K562 (cell line): ENCODE results near the gene MAP9. TPM values are rescaled to one million over a fixed set of nuclear protein-coding genes. Genes with fewer than 3 reads are reported as not detected.

ENCODE experiments used
- ATAC-seq: fragments of 200-7000 bp; cut with Tn5 transposase; 3 replicates; pipeline ENCODE4 v1.9.1; 2020; ENCODE audit warnings: moderate library complexity
- BruUV-seq: library from RNA; stranded (reverse); fragments of 400-500 nt; replicated peaks from 2 replicates; lab custom pipeline; 2021; lab: Mats Ljungman, UMichigan
- CTCF ChIA-PET: fragments of 300-600 bp; formaldehyde crosslinking; extraction: SDS; loops from one replicate; lab custom pipeline; 2021; ENCODE audit warnings: low intra/inter-chr PET ratio; lab: Yijun Ruan, JAX
- POLR2A ChIA-PET: fragments of 300-600, 350-650 bp; sonication (Branson Sonifier 250); formaldehyde crosslinking; extraction: SDS; loops from one replicate; lab custom pipeline; 2021; ENCODE audit warnings: antibody characterized with exemption, inconsistent platforms; lab: Yijun Ruan, JAX
- DNase-seq, 4 experiments: peaks; one replicate each; pipeline versions ENCODE4 v3.0.0 to v3.0.0-alpha.2; 2011 to 2018; ENCODE audit warnings: low spot score in 3 of 4, mixed read lengths in 3 of 4; ENCODE audit errors: extremely low read depth in 1 of 4
- FAIRE-seq: peaks from 2 replicates; lab custom pipeline; 2011; peaks lifted over from hg19 to GRCh38; lab: Jason Lieb, UNC
- H2AFZ ChIP-seq: 2 replicates; pipeline ENCODE4 v1.6.0; 2011; ENCODE audit warnings: low read depth, low read length, control low read depth, inconsistent platforms
- H3K27ac ChIP-seq: fragments of 200-600 bp; 3 replicates; pipeline ENCODE4 v1.8.0; 2011; ENCODE audit warnings: low read depth, mild to moderate bottlenecking, control low read depth, inconsistent platforms, low read length, moderate library complexity, mixed read lengths; ENCODE audit errors: extremely low read depth
- H3K27me3 ChIP-seq, 2 experiments: fragments of 300-600 bp in 1 of 2; 2 replicates in 1 of 2; 3 replicates in 1 of 2; pipeline versions ENCODE4 v1.6.0 to v1.8.0; 2011; ENCODE audit warnings: inconsistent platforms in 2 of 2, low read length in 2 of 2, mild to moderate bottlenecking in 1 of 2, mixed read lengths in 1 of 2, moderate library complexity in 1 of 2; ENCODE audit not compliant: control insufficient read depth in 2 of 2, insufficient read depth in 2 of 2
- H3K36me3 ChIP-seq: fragments of 300-600 bp; 3 replicates; pipeline ENCODE4 v1.8.0; 2011; ENCODE audit warnings: mild to moderate bottlenecking, low read length, inconsistent platforms; ENCODE audit not compliant: control insufficient read depth, insufficient read depth
- H3K4me1 ChIP-seq, 2 experiments: fragments of 200-600 bp in 1 of 2; replicated peaks in 1 of 2; 2 replicates in 1 of 2; 3 replicates in 1 of 2; pipeline versions ENCODE4 v1.5.1 to v1.8.0; 2011; ENCODE audit warnings: inconsistent platforms in 2 of 2, low read length in 2 of 2, mild to moderate bottlenecking in 1 of 2, mixed read lengths in 1 of 2, moderate library complexity in 1 of 2; ENCODE audit not compliant: control insufficient read depth in 2 of 2, insufficient read depth in 2 of 2
- H3K4me2 ChIP-seq: 2 replicates; pipeline ENCODE4 v1.6.1; 2011; ENCODE audit warnings: low read length, control low read depth, inconsistent platforms, mixed read lengths; ENCODE audit not compliant: insufficient read depth
- H3K4me3 ChIP-seq: fragments of 200-600 bp; sonication (generic), shearing (Covaris generic); 2 replicates; pipeline ENCODE4 v1.5.1; 2016; ENCODE audit warnings: control low read depth, inconsistent platforms
- H3K79me2 ChIP-seq: fragments of 200-600 bp; 3 replicates; pipeline ENCODE4 v1.8.0; 2011; ENCODE audit warnings: low read length, inconsistent platforms; ENCODE audit not compliant: control insufficient read depth, insufficient read depth
- H3K9ac ChIP-seq, 2 experiments: 2 replicates each; pipeline versions ENCODE4 v1.6.0 to v1.6.1; 2011; ENCODE audit warnings: low read depth in 2 of 2, low read length in 2 of 2, control low read depth in 1 of 2, inconsistent platforms in 1 of 2, mild to moderate bottlenecking in 1 of 2, mixed read lengths in 1 of 2; ENCODE audit not compliant: insufficient read depth in 1 of 2
- H3K9me1 ChIP-seq: one replicate; pipeline ENCODE4 v1.6.0; 2011; ENCODE audit warnings: inconsistent platforms, mild to moderate bottlenecking, low read length, moderate library complexity; ENCODE audit not compliant: control insufficient read depth, insufficient read depth
- H3K9me3 ChIP-seq: replicated peaks from 2 replicates; pipeline ENCODE4 v1.5.1; 2011; ENCODE audit warnings: low read depth, low read length, inconsistent platforms; ENCODE audit not compliant: control insufficient read depth, insufficient read depth
- H4K20me1 ChIP-seq: replicated peaks from 2 replicates; pipeline ENCODE4 v1.6.1; 2011; ENCODE audit warnings: low read length, inconsistent platforms, mixed read lengths; ENCODE audit not compliant: control insufficient read depth, insufficient read depth
- BMI1 ChIP-seq: fragments of 150-350 bp; IDR thresholded peaks from 2 replicates; pipeline ENCODE4 v1.6.1; 2014; ENCODE audit warnings: low read length
- CEBPG ChIP-seq, 3 experiments: fragments of 200-800 bp in 1 of 3; sonication (Bioruptor generic) in 1 of 3; sonication (generic) in 1 of 3; formaldehyde crosslinking in 1 of 3; IDR thresholded peaks in 2 of 3; conservative IDR thresholded peaks in 1 of 3; 2 replicates each; pipeline versions ENCODE4 v1.6.1 to v1.8.0; 2016 to 2022; ENCODE audit warnings: missing compliant biosample characterization in 2 of 3, missing genetic modification characterization in 2 of 3, mild to moderate bottlenecking in 1 of 3, missing genetic modification reagents in 1 of 3
- DMBX1 ChIP-seq: fragments of 250-450 bp; sonication (Bioruptor Pico); IDR thresholded peaks from 2 replicates; pipeline ENCODE4 v1.8.0; 2022; ENCODE audit warnings: inconsistent platforms, mild to moderate bottlenecking, moderate library complexity, borderline replicate concordance
- DPF2 ChIP-seq: fragments of 450-650 bp; IDR thresholded peaks from 2 replicates; pipeline ENCODE4 v1.6.1; 2016
- E2F1 ChIP-seq: sonication (generic); formaldehyde crosslinking; IDR thresholded peaks from 2 replicates; pipeline ENCODE4 v1.8.1; 2023; ENCODE audit warnings: mild to moderate bottlenecking, missing genetic modification reagents, moderate library complexity
- PATZ1 ChIP-seq: fragments of 250-450 bp; sonication (Bioruptor Pico); IDR thresholded peaks from 2 replicates; pipeline ENCODE4 v1.5.0; 2020; ENCODE audit warnings: mild to moderate bottlenecking, borderline replicate concordance
- RBM25 ChIP-seq: fragments of 200-400 bp; formaldehyde crosslinking; IDR thresholded peaks from 2 replicates; pipeline ENCODE4 v1.6.1; 2018; ENCODE audit warnings: low read length, low read depth, moderate library complexity; ENCODE audit not compliant: severe bottlenecking
- RHOXF2B ChIP-seq: fragments of 250-450 bp; sonication (Bioruptor Pico); conservative IDR thresholded peaks from 2 replicates; pipeline ENCODE4 v1.5.1; 2021
- SOX6 ChIP-seq: fragments of 450-650 bp; IDR thresholded peaks from 2 replicates; pipeline ENCODE4 v1.6.1; 2014; ENCODE audit warnings: mild to moderate bottlenecking
- SREBF2 ChIP-seq: sonication (generic); formaldehyde crosslinking; IDR thresholded peaks from 2 replicates; pipeline ENCODE4 v1.4.0; 2020; ENCODE audit warnings: mild to moderate bottlenecking, missing genetic modification reagents
- ZNF3 ChIP-seq: fragments of 250-450 bp; sonication (Bioruptor Pico); IDR thresholded peaks from 2 replicates; pipeline ENCODE4 v1.5.0; 2021; ENCODE audit warnings: mild to moderate bottlenecking, moderate library complexity
- ZNF354B ChIP-seq: fragments of 250-450 bp; sonication (Bioruptor Pico); IDR thresholded peaks from 2 replicates; pipeline ENCODE4 v1.4.0; 2020
- in situ Hi-C: fragments of 300-500 bp; cut with MboI; formaldehyde crosslinking; loops from 4 replicates; pipeline ENCODE4 v1.15.0; 2018; ENCODE audit warnings: inconsistent platforms, mixed read lengths
- intact Hi-C: fragments of 100-400 bp; cut with micrococcal nuclease; formaldehyde crosslinking; loops from 2 replicates; pipeline ENCODE4 v1.14.2; 2022
- polyA plus RNA-seq, 8 experiments: library from polyadenylated mRNA; depleted of rRNA in 4 of 8; stranded (reverse) in 5 of 8; unstranded in 3 of 8; fragments of >200 nt; fragmentation: Nextera tagmentation in 2 of 8; fragmentation: Illumina TruSeq in 1 of 8; extraction: Ambion mirVana in 2 of 8; extraction: Trizol in 1 of 8; gene quantifications; 2 replicates each; pipeline versions ENCODE4 v1.2.1 to v1.2.3, GENCODE V29; 2011 to 2014; ENCODE audit warnings: inconsistent platforms in 1 of 8, missing spikeins in 1 of 8
- total RNA-seq, 7 experiments: library from RNA; depleted of rRNA in 6 of 7; stranded (reverse); fragments of >200 nt in 6 of 7; fragmentation: Illumina TruSeq in 2 of 7; extraction: Trizol in 2 of 7; gene quantifications; 2 replicates each; pipeline versions ENCODE4 v1.2.1 to v1.2.3, GENCODE V29; 2011 to 2021; ENCODE audit warnings: low replicate concordance in 1 of 7
- TF ChIP-seq, protein P1 (sequence below): sonication (generic); formaldehyde crosslinking; IDR thresholded peaks from 2 replicates; pipeline ENCODE4 v1.8.1; 2023; ENCODE audit warnings: mild to moderate bottlenecking, missing genetic modification reagents
- TF ChIP-seq, protein P2 (sequence below): sonication (generic); formaldehyde crosslinking; IDR thresholded peaks from 2 replicates; pipeline ENCODE4 v1.8.0; 2022; ENCODE audit warnings: mild to moderate bottlenecking, missing genetic modification reagents, borderline replicate concordance

The MAP9 gene
- total and polyA plus RNA-seq, 9 of the 15 experiments (the other 6 are each of a cell fraction or from before 2014, with no cell fraction given), result 0.04 to 0.09 TPM; not detected in 7

DNA sequence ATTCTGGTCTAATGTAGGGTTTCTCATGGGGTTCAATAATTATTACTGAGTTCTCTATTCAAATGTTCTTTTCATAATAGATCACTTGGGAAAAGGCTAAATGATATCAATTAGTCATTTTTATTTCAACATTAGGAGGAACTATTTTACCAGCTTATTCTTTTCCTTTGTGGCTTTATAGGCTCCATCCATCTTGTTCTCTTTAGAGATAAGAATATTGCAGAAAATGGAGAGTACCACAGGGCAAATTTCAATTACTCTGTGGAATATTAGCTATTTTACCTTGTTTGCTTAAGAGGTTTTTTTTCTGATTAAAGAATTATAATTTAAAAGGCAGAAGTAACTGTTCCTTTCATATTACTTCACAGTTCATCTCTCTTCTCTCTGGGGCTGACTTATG lies 55.8 kb downstream of the MAP9 start:
- Histone ChIP-seq H3K27ac (no peak overlapping the region), H3K9me1 (no peaks in the 10 kb centered on the region), H3K4me2 (no peak overlapping the region), H3K4me1 (no peaks in the 10 kb centered on the region), H3K9me3 (no peaks in the 10 kb centered on the region), H3K4me3 (no peak overlapping the region), H3K9ac (no peak overlapping the region), H2AFZ (no peak overlapping the region), H3K36me3 (no peaks in the 10 kb centered on the region), H4K20me1 (no peaks in the 10 kb centered on the region), H3K27me3 (no peaks in the 10 kb centered on the region), H3K79me2 (no peaks in the 10 kb centered on the region)
- DNase-seq (no peak), ATAC-seq (no peak), FAIRE-seq (no peak)
- no TSS peak for BruUV-seq
- ChIA-PET CTCF (no interaction called here), POLR2A (no interaction called here)
- intact Hi-C loops (no loop called here), in situ Hi-C loops (no loop called here)
- TF ChIP-seq DMBX1, result no peak
- TF ChIP-seq PATZ1 (CRISPR knock-in tag), result no peak
- TF ChIP-seq E2F1 (CRISPR knock-in tag), result no peak
- TF ChIP-seq BMI1, result no peak
- no peak for TF ChIP-seq RBM25
- TF ChIP-seq SOX6, result no peak
- TF ChIP-seq SREBF2 (CRISPR knock-in tag), result no peak
- TF ChIP-seq ZNF354B (CRISPR knock-in tag), result no peak
- no peak for TF ChIP-seq DPF2
- no peak for TF ChIP-seq CEBPG (CRISPR knock-in tag; IDR thresholded peaks at IDR 0.05)
- no peak for TF ChIP-seq CEBPG (tag; conservative IDR thresholded peaks at IDR 0.05 in 1 of 2, IDR thresholded peaks at IDR 0.05 in 1 of 2)
- TF ChIP-seq ZNF3 (CRISPR knock-in tag), result no peak
- TF ChIP-seq RHOXF2B (CRISPR knock-in tag), result no peak
- TF ChIP-seq, protein P1, sequence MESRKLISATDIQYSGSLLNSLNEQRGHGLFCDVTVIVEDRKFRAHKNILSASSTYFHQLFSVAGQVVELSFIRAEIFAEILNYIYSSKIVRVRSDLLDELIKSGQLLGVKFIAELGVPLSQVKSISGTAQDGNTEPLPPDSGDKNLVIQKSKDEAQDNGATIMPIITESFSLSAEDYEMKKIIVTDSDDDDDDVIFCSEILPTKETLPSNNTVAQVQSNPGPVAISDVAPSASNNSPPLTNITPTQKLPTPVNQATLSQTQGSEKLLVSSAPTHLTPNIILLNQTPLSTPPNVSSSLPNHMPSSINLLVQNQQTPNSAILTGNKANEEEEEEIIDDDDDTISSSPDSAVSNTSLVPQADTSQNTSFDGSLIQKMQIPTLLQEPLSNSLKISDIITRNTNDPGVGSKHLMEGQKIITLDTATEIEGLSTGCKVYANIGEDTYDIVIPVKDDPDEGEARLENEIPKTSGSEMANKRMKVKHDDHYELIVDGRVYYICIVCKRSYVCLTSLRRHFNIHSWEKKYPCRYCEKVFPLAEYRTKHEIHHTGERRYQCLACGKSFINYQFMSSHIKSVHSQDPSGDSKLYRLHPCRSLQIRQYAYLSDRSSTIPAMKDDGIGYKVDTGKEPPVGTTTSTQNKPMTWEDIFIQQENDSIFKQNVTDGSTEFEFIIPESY (CRISPR knock-in tag), result no peak
- TF ChIP-seq, protein P2, sequence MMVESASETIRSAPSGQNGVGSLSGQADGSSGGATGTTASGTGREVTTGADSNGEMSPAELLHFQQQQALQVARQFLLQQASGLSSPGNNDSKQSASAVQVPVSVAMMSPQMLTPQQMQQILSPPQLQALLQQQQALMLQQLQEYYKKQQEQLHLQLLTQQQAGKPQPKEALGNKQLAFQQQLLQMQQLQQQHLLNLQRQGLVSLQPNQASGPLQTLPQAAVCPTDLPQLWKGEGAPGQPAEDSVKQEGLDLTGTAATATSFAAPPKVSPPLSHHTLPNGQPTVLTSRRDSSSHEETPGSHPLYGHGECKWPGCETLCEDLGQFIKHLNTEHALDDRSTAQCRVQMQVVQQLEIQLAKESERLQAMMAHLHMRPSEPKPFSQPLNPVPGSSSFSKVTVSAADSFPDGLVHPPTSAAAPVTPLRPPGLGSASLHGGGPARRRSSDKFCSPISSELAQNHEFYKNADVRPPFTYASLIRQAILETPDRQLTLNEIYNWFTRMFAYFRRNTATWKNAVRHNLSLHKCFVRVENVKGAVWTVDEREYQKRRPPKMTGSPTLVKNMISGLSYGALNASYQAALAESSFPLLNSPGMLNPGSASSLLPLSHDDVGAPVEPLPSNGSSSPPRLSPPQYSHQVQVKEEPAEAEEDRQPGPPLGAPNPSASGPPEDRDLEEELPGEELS (CRISPR knock-in tag), result no peak
